Urothelium cell line (cell line): ENCODE results near the gene PRORP.
"Not testable (repeated sequence)": the region's sequence is repeated elsewhere in the genome, so short reads cannot be mapped to it uniquely, and the experiment has no call there.

Source experiments
- DNase-seq: peaks from one replicate; pipeline ENCODE4 v3.0.0; 2011; ENCODE audit warnings: low spot score, mixed read lengths
- FAIRE-seq: peaks from 2 replicates; lab custom pipeline; 2011; peaks lifted over from hg19 to GRCh38; lab: Jason Lieb, UNC

Gene PRORP

DNA sequence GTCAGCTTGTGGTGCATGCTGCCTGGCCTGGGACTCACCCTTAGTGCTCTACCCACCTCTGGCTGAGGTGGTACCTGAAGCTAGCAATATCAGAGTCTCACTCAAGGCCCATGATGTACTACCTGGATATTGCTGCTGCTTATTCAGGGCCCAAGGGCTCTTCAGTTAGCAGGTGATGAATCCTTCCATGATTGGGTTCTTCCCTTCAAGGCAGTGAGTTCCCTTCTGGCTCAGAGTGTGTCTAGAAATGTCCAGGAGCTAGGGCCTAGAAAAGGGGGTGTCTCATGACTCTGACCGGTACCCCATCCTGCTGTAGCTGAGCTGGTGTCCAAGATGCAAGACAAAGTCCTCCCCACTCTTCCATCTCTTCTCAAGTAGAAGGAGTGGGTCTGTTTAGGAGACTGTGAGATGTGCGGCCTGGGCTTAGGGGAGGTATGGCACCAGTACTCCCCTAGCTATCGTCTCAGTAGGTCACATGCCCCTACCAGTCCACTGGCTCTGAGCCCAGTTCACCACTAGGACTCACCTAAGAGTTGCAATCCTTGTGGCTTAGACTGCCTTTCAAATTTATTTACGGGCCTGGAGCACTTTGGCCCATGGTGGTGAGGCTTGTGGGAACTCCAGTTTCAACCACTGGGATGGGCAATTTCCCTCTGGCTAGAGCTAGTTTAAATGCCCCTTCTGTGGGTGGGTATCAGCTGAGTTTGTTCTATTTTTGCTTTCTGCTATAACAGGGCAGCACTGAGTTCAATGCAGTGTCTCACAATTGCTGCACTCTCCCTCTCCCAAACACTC, 12.2 kb downstream of the PRORP start:
- no peak for FAIRE-seq
- no peak for DNase-seq

DNA sequence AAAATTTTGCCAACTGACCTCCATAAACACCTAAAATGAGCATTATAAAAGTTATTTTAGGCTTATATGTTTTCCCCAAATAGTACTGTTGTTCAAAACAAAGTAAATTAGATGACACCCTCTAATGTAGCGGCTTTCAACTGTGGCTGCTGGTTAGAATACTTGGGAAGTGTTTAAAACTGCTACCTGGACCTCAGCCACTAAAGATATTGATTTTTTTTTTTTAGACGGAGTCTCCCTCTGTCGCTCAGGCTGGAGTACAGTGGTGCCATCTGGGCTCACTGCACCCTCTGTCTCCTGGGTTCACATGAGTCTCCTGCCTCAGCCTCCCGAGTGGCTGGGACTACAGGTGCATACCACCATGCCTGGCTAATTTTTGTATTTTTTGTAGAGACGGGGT, 16.2 kb downstream of the PRORP start:
- no peak for DNase-seq
- no peak for FAIRE-seq

DNA sequence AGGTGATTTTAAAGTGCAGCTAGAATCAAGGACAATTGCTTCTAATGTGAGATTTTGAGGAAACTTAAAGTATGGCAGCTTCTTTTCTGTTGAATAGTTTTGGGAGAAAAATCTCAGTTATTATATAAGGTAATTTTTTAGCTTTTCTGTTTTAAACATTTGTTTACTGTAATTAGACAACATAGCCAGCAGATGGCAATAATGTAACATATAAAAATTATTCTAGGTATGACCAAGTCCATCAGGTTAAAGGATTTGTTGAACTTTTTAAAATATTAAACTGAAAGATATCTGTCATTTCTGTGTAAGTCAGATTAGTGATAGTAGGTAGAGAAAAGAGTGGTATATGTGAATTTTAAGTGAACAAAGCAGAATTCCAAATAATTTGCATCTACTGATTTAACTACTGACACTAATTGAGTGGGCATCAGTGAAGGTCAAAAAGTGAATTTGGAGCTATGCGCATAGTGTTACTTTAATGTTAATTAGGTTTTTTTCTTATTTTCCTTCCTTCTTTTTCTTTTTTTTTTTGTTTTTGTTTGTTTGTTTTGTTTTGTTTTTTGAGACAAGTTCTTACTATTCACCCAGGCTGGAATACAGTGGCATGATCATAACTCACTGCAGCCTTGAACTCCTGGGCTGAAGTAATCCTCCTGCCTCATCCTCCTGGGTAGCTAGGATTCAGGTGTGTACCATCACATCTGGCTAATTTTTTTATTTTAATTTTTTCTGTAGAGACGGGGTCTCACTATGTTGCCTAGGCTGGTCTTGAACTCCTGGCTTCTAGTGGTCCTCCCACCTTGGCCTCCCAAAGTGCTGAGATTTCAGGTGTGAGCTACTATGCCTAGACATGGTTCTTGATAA, 18.6 kb downstream of the PRORP start:
- DNase-seq (peak; percentile 16), FAIRE-seq (no peak)

DNA sequence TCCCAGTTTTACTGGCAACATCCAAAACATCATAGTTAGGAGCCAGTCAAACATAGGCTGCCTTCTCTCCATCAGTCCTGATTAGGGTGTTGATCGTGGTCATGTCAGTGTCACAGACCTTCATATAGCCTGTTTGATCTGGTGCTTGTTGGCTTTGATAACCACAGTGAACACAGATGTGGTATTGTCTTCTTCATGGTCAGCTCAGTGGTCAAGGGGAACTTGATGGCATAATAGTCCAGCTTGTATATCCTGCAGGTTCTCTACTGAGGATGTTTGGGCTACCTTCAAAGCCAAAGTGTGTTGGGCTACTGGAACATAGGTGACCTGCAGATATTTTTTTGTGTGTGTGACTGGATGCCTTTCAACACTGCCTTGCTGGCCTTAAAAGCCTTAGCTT, 21.7 kb downstream of the PRORP start:
- DNase-seq, result no peak
- FAIRE-seq, result no peak

DNA sequence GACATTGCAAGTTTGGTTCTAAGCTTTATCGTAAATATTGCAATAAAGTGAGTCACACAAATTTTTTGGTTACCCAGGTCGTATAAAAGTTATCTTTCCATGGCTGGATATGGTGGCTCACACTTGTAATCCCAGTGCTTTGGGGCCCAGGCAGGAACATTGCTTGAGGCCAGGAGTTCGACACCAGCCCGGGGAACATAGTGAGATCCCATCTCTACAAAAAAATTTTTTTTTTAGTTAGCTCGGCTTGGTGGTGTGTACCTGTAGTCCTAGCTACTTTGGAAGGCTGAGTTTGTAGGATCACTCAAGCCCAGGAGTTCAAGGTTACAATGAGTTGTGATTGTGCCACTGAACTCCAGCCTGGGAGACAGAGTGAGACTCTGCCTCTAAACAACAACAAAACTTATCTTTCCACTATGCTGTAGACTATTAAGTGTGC, 24.4 kb downstream of the PRORP start:
- FAIRE-seq, result no peak
- DNase-seq, result no peak

DNA sequence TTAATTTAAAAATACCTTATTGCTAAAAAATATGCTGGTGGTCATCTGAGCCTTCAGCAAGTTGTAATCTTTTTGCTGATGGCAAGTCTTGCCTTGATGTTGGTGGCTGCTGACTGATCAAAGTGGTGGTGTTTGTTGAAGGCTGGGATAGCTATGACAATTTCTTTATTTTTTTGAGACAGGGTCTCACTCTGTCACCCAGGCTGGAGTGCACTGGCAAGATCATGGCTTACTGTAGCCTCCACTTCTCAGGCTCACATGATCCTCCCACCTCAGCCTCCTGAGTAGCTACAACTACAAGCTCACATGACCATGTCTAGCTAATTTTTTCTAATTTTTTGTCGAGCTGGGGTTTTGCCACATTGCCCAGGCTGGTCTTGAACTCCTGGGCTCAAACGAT, 24.8 kb downstream of the PRORP start:
- no peak for FAIRE-seq
- DNase-seq, result no peak

DNA sequence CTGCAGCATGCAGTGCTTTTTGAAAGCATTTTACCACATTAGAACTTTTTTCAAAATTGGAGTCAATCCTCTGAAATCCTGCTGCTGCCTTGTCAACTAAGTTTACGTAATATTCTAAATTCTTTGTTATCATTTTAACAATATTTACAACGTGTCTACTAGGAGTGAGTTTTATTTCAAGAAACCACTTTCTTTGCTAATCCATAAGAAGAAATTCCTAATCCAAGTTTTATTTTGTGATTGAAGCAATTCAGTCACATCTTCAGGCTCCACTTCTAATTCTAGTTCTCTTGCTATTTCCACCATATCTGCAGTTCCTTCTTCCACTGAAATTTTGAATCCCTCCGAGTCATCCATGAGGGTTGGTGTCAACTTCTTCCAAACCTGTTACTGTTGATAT, 25.4 kb downstream of the PRORP start:
- DNase-seq (no peak), FAIRE-seq (no peak)

DNA sequence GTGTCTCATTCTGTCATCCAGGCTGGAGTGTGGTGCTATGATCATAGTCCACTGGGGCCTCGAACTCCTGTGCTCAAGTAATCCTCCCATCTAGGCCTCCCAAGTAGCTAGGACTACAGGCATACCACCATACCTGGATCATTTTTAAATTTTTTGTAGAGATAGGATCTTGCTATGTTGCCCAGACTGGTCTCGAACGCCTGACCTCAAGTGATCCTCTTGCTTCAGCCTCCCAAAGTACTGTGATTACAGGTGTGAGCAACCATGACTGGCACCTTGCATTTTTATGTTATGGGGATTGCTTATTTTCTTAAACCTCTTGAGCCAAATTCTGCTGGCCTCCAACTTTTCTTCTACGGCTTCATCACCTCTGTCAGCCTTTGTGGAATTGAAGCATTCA, 26.9 kb downstream of the PRORP start:
- no peak for FAIRE-seq
- DNase-seq, result no peak

DNA sequence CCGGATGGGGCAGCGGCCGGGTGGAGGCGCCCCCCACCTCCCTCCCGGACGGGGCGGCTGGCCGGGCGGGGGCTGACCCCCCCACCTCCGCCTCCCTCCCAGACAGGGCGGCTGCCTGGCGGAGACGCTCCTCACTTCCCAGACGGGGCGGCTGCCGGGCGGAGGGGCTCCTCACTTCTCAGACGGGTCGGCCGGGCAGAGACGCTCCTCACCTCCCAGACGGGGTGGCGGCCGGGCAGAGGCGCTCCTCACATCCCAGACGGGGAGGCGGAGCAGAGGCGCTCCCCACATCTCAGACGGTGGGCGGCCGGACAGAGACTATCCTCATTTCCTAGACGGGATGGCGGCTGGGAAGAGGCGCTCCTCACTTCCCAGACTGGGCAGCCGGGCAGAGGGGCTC, 30.2 kb downstream of the PRORP start:
- not testable (repeated sequence) for FAIRE-seq, DNase-seq

DNA sequence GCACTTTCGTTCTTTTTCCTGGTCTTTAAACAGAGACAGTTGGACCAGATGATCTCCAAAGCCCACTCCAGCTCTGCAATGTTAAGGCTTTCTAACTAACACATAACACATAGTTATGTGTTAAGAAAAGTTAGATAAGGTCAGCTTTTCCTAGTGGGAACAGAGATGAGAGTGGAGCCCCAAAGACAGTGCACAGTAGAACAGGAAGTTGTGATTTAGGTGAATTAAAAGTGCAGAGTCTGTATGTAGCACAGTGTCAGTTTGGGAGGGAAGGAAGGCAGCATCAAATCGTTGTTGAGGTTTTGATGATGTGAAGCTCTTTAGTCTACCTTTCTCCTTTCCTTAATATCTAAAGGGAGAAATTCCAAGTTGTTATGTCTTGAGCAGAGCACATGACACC, 31.7 kb downstream of the PRORP start:
- FAIRE-seq, result no peak
- DNase-seq, result no peak

DNA sequence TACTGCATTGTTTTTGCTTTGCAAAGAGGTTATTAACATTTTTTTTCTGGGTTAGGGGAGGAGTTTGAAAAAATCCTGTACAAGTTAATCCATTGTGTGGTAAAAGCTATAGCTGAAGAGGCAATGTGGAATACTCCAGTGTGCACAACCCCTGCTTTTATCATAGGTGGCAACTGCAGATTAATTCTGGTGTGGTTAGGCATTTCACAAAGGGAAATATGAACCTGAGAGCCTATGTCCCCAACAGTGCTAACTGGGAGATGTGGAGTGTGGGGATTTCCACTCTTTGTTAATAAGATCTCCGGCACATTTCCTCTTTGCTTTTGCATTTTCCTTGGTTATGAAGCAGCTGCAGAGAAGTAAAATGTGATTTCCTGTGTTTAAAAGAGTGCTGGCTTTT, 33.6 kb downstream of the PRORP start:
- FAIRE-seq (no peak), DNase-seq (no peak)

DNA sequence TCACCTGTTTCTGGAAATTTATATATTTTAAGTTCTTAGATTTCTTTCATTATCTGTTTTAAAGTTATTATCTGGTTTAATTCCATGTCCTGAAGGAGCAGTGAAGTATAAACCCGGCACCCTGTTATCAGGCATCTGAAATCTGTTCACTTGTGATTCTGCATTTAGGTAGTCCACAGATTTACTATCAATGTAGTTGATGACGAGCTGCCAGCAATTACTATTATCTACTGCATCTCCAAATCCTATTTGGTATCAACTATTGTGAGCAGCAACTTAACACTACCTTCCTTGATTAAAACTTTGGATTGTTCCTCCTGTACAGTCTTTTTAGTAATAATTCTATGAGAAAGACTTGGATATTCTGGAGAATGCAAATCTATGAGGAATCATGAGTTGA, 36.1 kb downstream of the PRORP start:
- no peak for DNase-seq
- FAIRE-seq, result no peak

DNA sequence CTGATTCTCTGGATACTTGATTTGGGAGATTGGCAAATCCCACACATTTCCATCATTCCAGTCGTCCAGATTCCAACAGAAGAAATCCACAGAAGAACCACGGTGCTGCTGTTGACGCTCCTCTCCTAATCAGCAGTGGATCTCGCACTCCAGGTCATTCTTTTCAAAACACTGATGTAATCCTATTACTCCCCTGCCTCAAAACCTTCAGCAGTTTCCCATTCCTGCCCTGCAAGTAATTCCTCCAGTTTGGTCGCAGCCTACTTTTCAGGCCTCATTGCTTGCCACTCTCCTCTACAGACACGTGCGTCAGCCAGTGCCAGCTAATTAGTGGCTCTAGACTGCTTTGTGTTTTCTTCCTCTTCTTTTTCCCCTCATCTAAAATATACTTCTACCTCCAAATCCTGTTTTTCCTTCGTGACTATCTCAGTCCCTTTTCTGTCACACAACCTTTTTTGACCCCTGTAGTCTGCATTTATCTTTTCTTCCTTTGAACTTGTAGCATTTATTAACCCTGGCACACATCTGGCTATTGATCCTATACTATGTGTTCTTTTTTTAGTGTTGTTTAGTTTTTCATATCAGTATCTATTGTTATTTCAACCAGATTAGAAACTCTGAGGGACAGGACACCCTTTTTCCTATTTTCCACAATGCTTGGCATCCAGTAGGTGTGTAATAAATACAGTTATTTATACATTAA, 36.8 kb downstream of the PRORP start:
- FAIRE-seq (no peak), DNase-seq (no peak)

DNA sequence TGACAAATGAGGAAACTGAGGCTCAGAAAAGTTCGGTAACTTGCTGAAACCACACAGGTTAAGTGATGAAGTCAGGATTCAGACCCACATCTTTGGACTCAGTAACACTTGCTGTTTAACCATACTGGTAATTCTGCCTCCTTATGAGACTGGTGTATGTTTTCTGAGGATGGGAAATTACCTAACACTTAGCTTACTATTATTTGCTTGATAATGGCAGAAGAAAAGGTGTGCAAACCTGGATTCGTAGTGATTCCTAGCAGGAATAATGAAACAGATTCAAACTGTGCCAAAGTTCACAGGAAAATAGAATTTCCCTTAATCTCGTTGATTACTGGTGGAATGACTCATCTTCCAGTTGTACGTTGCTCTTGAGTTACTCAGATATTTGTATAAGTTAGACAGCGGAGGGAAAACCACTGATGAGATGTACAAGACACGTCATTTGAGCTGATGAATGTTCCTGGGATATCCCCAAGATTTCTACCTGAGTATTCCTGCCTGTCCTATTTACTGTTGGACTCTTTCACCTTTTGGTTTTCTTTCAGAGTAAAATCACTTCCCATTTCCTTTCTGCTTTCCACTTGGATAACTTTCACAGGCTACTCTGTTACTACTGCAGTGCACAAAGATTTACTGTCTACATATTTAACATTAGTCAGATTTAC, 37.5 kb downstream of the PRORP start:
- DNase-seq (peak; percentile 70), FAIRE-seq (peak; percentile 44)

DNA sequence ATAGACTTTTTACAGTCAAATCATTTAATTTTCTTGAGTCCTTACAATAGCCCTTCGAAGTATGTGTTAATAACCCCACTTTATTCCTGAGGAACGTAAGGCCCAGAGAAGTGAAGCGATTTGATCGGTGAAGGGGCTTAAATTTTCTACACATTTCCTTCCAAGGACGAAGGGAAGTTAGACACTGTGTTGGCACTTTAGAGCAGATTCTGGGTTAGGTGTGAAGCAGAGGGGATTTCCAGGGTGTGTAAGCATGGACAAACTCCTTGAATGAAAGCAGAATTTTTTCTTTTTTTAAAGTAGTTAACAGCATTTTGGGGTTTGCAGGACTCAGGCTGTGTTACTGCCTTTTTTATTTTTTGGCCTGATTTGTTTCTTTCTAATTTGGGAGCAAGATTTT, 38.9 kb downstream of the PRORP start:
- DNase-seq, result no peak
- FAIRE-seq, result no peak

DNA sequence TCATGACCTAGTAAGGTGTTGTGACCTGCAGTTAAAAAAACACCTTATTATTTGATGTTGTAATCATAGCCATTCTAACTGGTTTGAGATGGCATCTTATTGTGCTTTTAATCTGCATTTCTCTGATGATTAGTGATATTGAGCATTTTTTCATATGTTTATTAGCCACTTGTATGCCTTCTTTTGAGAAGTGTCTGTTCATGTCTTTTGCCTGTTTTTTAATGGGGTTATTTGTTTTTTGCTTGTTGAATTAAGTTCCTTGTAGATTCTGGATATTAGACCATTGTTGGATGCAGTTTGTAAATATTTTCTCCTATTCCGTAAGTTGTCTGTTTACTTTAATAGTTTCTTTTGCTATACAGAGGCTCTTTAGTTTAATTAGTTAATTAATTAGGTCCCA, 41.0 kb downstream of the PRORP start:
- FAIRE-seq (no peak), DNase-seq (no peak)

DNA sequence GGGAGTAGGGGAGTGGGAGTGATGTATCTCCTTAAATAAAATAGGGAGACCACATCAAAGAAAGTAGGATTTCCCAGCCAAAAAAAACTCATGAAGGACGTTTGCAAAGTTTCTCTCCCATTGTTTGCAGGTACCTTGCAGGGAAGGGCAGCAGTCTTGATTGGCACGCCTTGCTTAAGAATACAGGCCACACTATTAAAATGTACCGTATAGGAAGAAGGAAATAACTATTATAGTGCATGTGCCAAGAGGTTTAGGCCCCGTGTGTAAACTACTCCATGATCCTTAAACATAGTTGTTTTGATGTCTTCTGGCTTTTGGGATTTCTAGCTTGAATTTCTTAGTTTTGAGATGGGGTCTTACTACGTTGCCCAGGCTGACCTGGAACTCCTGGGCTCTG, 42.5 kb downstream of the PRORP start:
- FAIRE-seq, result no peak
- no peak for DNase-seq

DNA sequence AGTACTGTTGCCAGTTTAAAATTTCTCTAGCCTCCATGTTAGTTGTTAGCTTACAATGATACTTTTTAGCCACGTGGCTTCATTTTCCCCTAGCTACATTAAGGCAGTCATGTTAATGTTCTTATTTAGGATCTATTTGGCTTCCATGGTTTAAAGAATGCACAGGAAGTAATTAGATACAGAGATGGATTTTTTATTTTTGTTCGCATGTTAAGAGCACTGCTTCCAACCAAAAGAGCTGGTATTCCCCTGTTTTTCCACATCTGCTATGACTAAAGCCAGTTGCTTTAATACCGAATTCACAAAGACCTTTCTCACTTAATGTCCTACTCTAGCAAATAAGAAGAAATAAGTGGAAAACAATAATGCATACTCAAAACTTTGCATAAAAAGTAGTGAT, 45.1 kb downstream of the PRORP start:
- DNase-seq (no peak), FAIRE-seq (no peak)
